Measurements from ENCODE around the gene MEF2A. TPM values are rescaled to one million over a fixed set of nuclear protein-coding genes. Genes with fewer than 3 reads are reported as not detected.

Gene MEF2A
- total RNA-seq, 2 donors from 2014 or later, result 20.1 to 36.8 TPM

DNA sequence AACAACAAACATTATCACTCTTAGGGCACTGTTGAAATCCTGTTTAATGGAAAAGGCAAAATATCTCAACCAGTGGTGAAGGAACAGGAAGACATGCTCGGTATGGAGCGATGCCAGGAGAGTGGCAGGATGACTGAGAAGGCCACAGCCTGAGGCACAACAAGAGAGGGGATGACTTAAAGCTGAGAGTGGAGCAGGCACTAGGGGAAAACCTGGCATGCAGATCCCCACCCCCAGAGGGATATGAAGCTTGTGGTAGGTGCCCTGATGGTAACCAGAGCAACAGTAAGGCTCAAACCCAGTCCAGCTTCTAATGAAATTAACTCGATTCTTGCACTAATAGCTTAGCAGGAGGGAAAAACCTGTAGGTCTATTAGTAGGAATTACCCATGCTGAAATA lies 127.0 kb downstream of the MEF2A start:
- Histone ChIP-seq H3K9ac (ENCODE audit: low read depth in 2 of 2, low read length in 2 of 2) (no peak overlapping the region), H3K36me3 (no peaks in the 10 kb centered on the region), H3K9me3 (no peaks in the 10 kb centered on the region), H3K27me3 (no peaks in the 10 kb centered on the region), H3K4me1 (no peaks in the 10 kb centered on the region), H3K4me3 (no peak overlapping the region), H3K27ac (no peak overlapping the region)
- DNase-seq, result no peak
- intact Hi-C loops (cut with DNase I), result no loop called here
- TF ChIP-seq, protein P1, sequence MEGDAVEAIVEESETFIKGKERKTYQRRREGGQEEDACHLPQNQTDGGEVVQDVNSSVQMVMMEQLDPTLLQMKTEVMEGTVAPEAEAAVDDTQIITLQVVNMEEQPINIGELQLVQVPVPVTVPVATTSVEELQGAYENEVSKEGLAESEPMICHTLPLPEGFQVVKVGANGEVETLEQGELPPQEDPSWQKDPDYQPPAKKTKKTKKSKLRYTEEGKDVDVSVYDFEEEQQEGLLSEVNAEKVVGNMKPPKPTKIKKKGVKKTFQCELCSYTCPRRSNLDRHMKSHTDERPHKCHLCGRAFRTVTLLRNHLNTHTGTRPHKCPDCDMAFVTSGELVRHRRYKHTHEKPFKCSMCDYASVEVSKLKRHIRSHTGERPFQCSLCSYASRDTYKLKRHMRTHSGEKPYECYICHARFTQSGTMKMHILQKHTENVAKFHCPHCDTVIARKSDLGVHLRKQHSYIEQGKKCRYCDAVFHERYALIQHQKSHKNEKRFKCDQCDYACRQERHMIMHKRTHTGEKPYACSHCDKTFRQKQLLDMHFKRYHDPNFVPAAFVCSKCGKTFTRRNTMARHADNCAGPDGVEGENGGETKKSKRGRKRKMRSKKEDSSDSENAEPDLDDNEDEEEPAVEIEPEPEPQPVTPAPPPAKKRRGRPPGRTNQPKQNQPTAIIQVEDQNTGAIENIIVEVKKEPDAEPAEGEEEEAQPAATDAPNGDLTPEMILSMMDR (IDR thresholded peaks at IDR 0.05), result no peak

DNA sequence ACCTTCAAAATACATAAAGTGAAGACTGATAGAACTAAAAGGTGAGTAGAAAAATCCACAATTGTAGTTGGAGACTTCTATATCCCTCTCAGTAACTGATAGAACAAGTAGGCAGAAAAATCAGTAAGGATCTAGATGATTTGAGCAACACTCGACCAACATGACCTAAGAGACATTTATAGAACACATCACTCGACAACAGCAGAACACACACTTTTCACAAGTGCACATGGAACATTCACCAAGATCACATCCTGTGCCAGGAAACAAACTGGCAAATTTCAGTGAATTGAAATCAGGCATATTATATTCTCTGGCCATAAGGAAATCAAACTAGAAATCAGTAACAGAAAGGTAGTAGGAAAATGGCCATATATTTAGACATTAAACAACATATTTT lies 130.3 kb downstream of the MEF2A start:
- no peaks in the 10 kb centered on the region for H3K9me3 ChIP-seq
- H3K9ac ChIP-seq (ENCODE audit: low read depth in 2 of 2, low read length in 2 of 2), result no peak overlapping the region
- no peaks in the 10 kb centered on the region for H3K27me3 ChIP-seq
- no peak overlapping the region for H3K4me3 ChIP-seq
- TF ChIP-seq, protein P1 (IDR thresholded peaks at IDR 0.05), result no peak
- no peak for DNase-seq
- no peak overlapping the region for H3K27ac ChIP-seq
- no peaks in the 10 kb centered on the region for H3K36me3 ChIP-seq
- H3K4me1 ChIP-seq, result no peaks in the 10 kb centered on the region
- intact Hi-C loops (cut with DNase I), result no loop called here

DNA sequence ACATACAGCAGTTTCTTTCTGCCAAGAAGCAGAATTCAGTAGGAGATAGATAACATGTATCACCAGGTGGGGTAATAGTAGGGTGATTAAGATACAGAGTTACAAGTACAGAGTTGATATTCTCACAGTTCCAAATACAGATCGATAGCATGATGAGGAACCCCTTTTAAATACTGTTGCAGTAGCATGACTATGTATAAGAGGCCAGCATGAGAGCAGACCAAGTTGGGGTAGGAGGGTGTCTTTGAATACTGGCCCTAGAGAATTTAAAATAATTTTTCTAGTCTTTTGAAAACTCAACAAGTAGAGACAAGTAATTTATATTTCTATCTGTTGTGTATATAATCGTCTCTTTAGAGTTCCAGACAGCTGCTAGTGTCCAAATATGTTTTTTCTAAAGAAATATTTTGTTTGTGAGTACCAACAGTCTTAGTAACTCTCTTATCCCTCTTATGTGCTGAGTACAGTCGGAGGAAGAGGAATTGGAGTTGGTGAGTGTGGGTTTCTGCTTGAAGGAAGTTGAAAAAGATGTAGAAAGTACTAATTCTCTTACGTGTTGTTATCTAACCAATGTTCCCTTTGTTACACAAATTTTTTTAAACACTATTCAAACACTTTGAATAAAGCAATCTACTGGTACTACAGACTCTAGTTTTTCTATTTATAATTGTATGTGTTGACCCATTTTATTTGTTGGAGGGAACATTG lies 137.3 kb downstream of the MEF2A start:
- intact Hi-C loops (cut with DNase I), result loop anchor here (10.0 kb wide), 1 partner anchor 298 kb away; no protein-coding TSS in a partner anchor
- peaks cover under 1% of the 10 kb centered on the region for H3K4me1 ChIP-seq
- no peaks in the 10 kb centered on the region for H3K27me3 ChIP-seq

DNA sequence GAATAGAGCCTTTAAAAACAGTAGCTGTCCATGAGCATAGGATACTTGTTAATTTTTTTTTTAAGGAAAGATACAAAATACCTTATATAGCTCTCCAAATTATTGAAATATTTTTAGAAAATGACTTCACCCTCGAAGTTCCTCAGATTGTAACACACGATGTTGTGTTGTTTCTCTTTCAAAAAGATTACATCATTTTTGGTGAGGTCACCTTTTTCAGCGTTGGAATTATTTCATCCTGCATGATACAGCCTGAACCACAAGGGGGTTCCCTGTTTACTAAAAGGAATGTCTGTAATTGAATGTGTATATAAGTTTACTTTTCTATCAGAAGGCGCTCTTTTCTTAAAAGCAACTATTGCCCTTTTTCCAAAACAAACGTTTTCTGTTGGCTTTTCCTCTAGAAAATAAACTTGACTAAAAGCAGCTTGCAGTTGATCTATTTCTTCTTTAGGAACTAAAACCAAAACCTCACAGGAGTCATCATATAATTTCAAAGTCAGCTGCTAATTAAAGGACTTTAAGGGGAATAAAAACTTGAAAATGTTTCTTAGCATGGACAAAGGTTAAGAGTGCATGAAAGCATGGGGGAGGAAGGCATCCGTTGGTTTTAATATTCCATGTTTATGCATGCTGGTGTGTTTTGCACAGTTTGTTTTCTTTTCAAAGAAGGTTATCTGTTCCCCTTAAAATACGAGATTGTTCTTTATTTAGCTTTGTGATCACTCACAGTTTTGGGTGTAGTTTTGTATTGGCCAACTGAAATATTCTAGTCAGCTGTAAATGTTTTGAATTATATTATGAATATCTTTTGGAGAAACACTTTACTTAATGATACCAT lies 138.0 kb downstream of the MEF2A start:
- Histone ChIP-seq H3K4me3 (no peak overlapping the region), H3K27ac (peak overlapping the region; percentile 21), H3K4me1 (peaks cover 4% of the 10 kb centered on the region), H3K9me3 (no peaks in the 10 kb centered on the region), H3K27me3 (no peaks in the 10 kb centered on the region), H3K9ac (ENCODE audit: low read depth in 2 of 2, low read length in 2 of 2) (no peak overlapping the region), H3K36me3 (no peaks in the 10 kb centered on the region)
- intact Hi-C loops (cut with DNase I), result loop anchor here (10.0 kb wide), 1 partner anchor 299 kb away; no protein-coding TSS in a partner anchor
- TF ChIP-seq, protein P1 (IDR thresholded peaks at IDR 0.05), result no peak
- DNase-seq, result no peak

More for the DNA sequence above, 137.3 kb downstream of the MEF2A start:
- H3K9me3 ChIP-seq, result no peaks in the 10 kb centered on the region
- no peak overlapping the region for H3K9ac ChIP-seq (ENCODE audit: low read depth in 2 of 2, low read length in 2 of 2)
- no peak overlapping the region for H3K4me3 ChIP-seq
- no peaks in the 10 kb centered on the region for H3K36me3 ChIP-seq
- DNase-seq, result no peak
- TF ChIP-seq, protein P1 (IDR thresholded peaks at IDR 0.05), result no peak
- H3K27ac ChIP-seq, result no peak overlapping the region

DNA sequence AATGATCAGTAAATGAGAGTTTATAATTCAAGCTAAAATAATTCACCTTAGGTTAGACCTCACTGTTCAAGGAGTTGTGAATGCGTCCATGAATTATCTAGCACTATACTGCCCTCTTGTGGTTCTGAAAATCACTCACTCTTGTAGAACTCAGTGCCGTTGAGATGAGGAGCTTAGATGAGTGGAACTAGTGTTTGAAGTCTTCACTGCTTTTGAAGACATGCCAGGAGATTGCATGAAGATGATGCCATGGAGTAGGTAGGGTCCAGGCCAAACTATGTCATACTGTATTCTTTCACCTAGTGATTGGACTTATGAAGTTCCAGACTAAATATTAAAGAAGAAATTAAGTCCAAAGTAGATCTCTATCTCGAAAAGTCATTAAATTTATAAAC lies 138.7 kb downstream of the MEF2A start:
- intact Hi-C loops (cut with DNase I), result loop anchor here (10.0 kb wide), 1 partner anchor 300 kb away; no protein-coding TSS in a partner anchor
- H3K4me1 ChIP-seq, result peaks cover 4% of the 10 kb centered on the region
- no peak overlapping the region for H3K9ac ChIP-seq (ENCODE audit: low read depth in 2 of 2, low read length in 2 of 2)
- H3K36me3 ChIP-seq, result no peaks in the 10 kb centered on the region
- DNase-seq, result peak; percentile 46
- H3K27ac ChIP-seq, result no peak overlapping the region
- H3K4me3 ChIP-seq, result no peak overlapping the region
- H3K27me3 ChIP-seq, result no peaks in the 10 kb centered on the region
- no peaks in the 10 kb centered on the region for H3K9me3 ChIP-seq
- TF ChIP-seq, protein P1 (IDR thresholded peaks at IDR 0.05), result peak; percentile 84

All from colonic mucosa (tissue), 4 donors.